Measurements from ENCODE around the gene ZNF335. TPM values are rescaled to one million over a fixed set of nuclear protein-coding genes. Genes with fewer than 3 reads are reported as not detected.
"Not testable (repeated sequence)": the region's sequence is repeated elsewhere in the genome, so short reads cannot be mapped to it uniquely, and the experiment has no call there.

Gene ZNF335
- total RNA-seq, 1 experiment from 2014 or later = 11.1 TPM

- no peak for DNase-seq (ENCODE audit: low spot score)
- in situ Hi-C loops (cut with HindIII; ENCODE audit: low sequenced_read_pairs) = no loop called here
Measured at GRCh38 chr20:45959956-45960630, 11.9 kb downstream of the ZNF335 start.

GRCh38 chr20:45959126-45959525 lies 12.9 kb downstream of the ZNF335 start:
- DNase-seq (ENCODE audit: low spot score) = no peak
- in situ Hi-C loops (cut with HindIII; ENCODE audit: low sequenced_read_pairs) = no loop called here

GRCh38 chr20:45958593-45958992 lies 13.4 kb downstream of the ZNF335 start:
- in situ Hi-C loops (cut with HindIII; ENCODE audit: low sequenced_read_pairs) = no loop called here
- no peak for DNase-seq (ENCODE audit: low spot score)

GRCh38 chr20:45957021-45957941 lies 14.7 kb downstream of the ZNF335 start:
- in situ Hi-C loops (cut with HindIII; ENCODE audit: low sequenced_read_pairs) = no loop called here
- no peak for DNase-seq (ENCODE audit: low spot score)

- in situ Hi-C loops (cut with HindIII; ENCODE audit: low sequenced_read_pairs); DNase-seq (ENCODE audit: low spot score): not testable (repeated sequence)
Measured at GRCh38 chr20:45956326-45956725, 15.7 kb downstream of the ZNF335 start.

GRCh38 chr20:45953672-45954071 lies 18.3 kb downstream of the ZNF335 start:
- no peak for DNase-seq (ENCODE audit: low spot score)
- in situ Hi-C loops (cut with HindIII; ENCODE audit: low sequenced_read_pairs) = no loop called here

- in situ Hi-C loops (cut with HindIII; ENCODE audit: low sequenced_read_pairs) = no loop called here
Measured at GRCh38 chr20:45952861-45953260, 19.1 kb downstream of the ZNF335 start.

GRCh38 chr20:45951925-45952834 lies 19.8 kb downstream of the ZNF335 start:
- in situ Hi-C loops (cut with HindIII; ENCODE audit: low sequenced_read_pairs) = no loop called here
- no peak for DNase-seq (ENCODE audit: low spot score)

More at GRCh38 chr20:45952861-45953260, 19.1 kb downstream of the ZNF335 start:
- no peak for DNase-seq (ENCODE audit: low spot score)

- DNase-seq (ENCODE audit: low spot score) = peak; percentile 37
- in situ Hi-C loops (cut with HindIII; ENCODE audit: low sequenced_read_pairs) = no loop called here
Measured at GRCh38 chr20:45950330-45950646, 21.7 kb downstream of the ZNF335 start.

GRCh38 chr20:45949542-45950329 lies 22.3 kb downstream of the ZNF335 start:
- in situ Hi-C loops (cut with HindIII; ENCODE audit: low sequenced_read_pairs) = no loop called here
- DNase-seq (ENCODE audit: low spot score) = peak; percentile 52

GRCh38 chr20:45948742-45949541 lies 23.1 kb downstream of the ZNF335 start:
- in situ Hi-C loops (cut with HindIII; ENCODE audit: low sequenced_read_pairs) = no loop called here
- no peak for DNase-seq (ENCODE audit: low spot score)

- no peak for DNase-seq (ENCODE audit: low spot score)
- in situ Hi-C loops (cut with HindIII; ENCODE audit: low sequenced_read_pairs) = no loop called here
Measured at GRCh38 chr20:45948261-45948733, 23.7 kb downstream of the ZNF335 start.

GRCh38 chr20:45947110-45947866 lies 24.7 kb downstream of the ZNF335 start:
- in situ Hi-C loops (cut with HindIII; ENCODE audit: low sequenced_read_pairs) = no loop called here
- no peak for DNase-seq (ENCODE audit: low spot score)

GRCh38 chr20:45946149-45946970 lies 25.6 kb downstream of the ZNF335 start:
- no peak for DNase-seq (ENCODE audit: low spot score)
- in situ Hi-C loops (cut with HindIII; ENCODE audit: low sequenced_read_pairs) = no loop called here

GRCh38 chr20:45945678-45946148 lies 26.3 kb downstream of the ZNF335 start:
- no peak for DNase-seq (ENCODE audit: low spot score)
- in situ Hi-C loops (cut with HindIII; ENCODE audit: low sequenced_read_pairs) = no loop called here

GRCh38 chr20:45944965-45945677 lies 26.9 kb downstream of the ZNF335 start:
- no peak for DNase-seq (ENCODE audit: low spot score)
- in situ Hi-C loops (cut with HindIII; ENCODE audit: low sequenced_read_pairs) = loop anchor here (5.0 kb wide), 1 partner anchor 53 kb away; the partner anchor contains the start of genes CTSA and NEURL2
